ENCODE results near the gene DHCR7.

- TF ChIP-seq ZNF274 (IDR thresholded peaks at IDR 0.05; ENCODE audit: low read depth, low read length) (no peak), YY1 (IDR thresholded peaks at IDR 0.05; ENCODE audit: insufficient read depth, insufficient read length) (no peak)
These were observed 2.7 kb upstream of the DHCR7 start for GRCh38 chr11:71450939-71451338.
